Activated T-cell treated with anti-CD3 and anti-CD28 coated beads for 24 hours (primary cell): ENCODE results near the gene BAHCC1.

Source experiments
- DNase-seq: peaks from one replicate; pipeline ENCODE4 v3.0.0-alpha.2; 2020; ENCODE audit warnings: low read depth

BAHCC1 gene

DNA sequence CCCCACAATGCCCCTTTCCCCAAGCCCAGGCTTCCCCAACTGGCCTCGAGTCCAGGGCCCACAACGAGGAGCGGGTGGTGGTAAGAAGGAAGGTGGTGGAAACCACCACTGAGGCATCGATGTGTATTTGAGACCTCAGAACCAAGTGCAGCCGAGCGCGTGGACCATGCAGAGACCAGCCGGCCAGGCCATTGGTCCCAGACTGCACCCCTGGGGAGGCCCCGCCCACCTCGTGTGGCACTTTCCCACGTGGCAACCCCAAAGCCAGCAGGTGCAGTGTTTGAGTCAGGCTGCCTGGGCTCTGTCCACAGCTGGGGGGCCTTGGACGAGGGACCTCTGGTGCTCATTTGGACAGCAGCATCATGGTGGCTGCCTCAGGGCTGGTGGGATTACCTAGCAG, 28.1 kb upstream of the BAHCC1 start:
- DNase-seq, result no peak

DNA sequence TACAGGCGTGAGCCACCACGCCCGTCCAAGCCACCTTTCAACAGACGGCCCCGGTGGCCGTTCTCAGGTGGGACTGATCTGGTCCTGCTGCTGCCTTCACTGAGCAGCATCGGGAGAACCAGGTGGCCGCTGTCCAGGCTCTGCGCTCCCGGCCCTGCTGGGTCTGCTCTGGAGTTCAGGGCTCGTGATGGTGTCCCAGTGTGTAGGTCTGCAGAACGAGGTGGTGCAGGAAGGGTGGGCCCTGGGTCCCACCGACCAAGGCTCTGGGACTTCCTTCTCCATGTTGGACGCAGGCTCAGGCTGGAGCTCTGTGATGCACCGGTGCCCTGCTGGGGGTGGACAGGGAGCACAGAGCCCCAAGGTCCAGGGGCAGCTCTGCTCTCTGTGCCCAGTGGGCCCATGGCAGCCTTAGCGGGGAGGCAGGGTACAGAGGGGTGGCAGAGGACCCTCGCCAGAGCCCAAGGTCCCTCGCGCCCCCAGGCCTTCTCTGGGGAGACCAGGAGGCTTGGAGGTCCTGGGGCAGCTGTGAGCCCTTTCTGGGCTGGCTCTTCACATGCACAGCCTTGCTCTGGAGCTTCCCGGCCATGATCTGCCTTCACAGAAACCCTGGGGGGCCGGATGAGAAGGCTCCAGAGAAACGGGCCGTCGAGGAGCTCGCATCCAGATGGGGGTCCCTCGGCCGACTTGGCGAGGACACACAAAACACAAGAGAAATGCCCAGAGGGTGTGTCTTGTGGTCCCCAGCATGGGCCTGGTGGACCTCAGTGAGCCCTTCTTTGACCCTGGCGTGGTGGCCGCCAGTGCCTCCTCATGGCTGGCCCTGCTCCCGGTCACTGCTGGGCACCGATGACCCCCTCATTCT, 26.9 kb upstream of the BAHCC1 start:
- no peak for DNase-seq

DNA sequence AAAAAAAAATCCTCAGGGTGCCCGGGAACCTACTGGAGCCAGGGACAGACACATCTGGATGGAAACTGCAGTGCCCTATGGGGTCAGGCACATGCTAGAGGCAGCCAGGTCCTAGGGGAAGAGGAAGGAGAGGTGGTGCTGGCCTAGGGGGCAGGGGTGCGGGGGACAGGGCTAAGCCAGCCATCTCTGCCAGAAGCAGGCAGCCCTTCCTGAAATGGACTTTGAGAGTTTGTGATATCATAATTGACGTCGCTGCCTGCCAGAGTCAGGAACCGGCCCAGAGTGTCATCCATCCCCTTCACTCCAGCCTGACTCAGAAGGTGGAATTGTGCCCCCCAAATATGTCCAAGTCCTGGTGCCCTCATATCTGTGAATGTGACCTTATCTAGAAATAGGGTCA, 25.0 kb upstream of the BAHCC1 start:
- DNase-seq, result no peak

DNA sequence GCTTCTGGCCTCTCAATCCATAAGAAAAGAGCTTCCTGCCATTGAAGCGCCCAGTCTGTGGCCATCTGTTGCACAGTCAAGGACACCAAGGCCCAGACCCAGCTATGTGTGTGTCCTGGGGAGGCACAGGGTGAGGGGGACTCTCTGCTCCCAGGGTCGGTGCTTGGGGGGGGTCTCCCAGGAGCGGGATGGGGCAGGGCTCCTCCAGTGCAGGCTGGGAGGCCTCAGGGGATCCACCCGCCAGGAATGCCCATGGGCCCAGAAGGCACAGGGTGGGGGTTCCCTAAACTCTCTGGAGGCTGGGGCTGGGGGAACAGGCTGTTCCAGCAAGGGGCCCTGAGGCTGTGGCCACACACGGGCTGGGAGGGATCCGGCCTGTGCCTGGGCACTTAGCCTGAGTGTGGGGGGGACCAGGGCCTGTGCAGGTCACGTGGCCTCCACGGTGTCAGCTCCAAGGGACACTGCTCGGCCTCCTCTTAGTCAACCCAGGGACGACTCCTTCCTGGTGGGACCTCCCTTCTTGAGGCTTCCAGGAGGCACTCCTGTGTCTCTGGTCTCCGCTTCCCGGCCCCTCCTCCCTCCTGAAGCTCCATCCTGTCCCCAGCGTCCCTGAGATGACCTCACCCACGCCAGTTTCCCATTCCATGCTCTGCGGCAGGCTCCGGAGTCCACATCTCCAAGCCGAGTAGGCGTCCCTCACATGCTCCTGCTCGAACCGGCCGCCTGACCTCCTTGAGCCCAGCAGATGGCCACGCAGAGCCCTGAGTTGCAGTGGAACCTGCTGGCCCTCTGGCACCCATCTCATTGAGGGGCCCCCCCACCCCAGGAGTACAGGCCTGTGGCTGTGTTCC, 23.1 kb upstream of the BAHCC1 start:
- DNase-seq, result no peak

DNA sequence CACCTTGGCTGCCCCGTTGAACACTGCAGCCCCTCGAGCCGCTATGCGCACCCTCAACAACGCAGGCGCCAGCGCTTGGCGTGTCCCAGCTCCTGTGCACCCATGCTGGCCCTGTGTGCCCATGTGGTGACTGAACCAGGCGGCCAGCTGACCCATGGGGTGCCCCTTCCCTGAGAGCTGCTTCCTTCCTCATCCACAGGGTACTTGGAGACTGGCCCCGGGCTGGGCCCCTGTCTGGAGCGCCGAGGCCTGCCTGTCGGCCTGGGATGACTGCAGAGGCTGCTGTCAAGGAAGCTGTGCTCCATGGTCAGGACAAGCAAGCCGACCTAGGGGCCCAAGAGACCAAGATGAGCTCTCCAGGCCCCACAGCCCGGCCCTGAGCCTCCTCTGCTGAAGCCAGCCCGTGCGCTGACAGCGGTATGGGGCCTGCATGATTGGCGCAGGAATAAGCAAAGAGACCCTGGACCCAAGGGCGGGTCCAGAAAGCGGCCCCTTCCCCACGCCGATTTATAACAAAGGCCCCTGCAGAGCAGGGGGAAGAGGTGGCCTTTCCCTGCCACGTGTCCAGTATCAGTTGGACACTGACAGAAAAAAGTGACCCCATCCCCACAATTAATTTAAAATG, 21.6 kb upstream of the BAHCC1 start:
- no peak for DNase-seq

DNA sequence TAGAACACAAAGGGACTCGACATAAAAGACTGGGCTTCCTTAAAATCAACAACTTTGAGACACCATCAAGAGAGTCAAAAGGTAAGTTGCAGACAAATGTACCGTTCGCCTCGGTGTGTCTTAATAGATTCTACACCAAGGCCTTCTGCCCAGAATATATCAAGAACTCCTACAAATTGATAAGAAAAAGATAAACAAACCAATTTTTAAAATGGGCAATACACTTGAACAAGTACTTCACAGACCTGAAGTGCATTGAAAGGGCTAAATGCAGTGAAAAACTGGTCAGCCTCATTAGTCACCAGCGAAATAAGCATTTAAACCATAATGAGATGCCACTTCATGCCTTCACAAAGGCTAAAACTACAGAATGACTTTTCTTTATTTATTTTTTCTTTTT, 20.4 kb upstream of the BAHCC1 start:
- no peak for DNase-seq

DNA sequence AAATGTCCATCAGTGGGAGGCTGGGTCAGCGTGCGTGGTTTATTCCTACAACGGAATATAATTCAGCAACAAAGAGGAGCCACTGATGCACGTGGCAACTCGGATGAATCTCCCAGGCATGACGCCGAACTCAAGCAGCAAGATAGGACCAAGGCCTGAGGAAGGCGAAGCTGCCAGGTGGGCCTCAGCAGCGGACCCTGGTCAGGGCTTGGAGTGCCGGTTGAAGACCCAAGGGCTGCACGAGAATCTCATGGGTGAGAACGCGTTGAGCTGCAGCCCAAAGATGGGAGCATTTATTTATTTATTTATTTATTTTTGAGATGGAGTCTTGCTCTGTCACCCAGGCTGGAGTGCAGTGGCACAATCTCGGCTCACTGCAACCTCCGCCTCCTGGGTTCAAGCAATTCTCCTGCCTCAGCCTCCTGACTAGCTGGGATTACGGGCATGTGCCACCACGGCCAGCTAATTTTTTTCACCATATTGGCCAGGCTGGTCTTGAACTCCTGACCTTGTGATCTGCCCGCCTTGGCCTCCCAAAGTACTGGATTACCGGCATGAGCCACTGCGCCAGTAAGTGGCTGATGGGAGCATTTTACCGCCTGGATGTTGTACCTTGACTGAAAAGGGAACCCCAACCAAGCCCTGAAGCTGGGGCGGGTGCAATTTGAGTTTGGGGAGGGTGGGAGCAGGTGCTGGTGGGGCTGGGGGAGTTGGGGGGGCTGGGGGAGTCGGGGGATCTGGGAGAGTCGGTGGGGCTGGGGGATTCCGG, 18.1 kb upstream of the BAHCC1 start:
- DNase-seq, result no peak

DNA sequence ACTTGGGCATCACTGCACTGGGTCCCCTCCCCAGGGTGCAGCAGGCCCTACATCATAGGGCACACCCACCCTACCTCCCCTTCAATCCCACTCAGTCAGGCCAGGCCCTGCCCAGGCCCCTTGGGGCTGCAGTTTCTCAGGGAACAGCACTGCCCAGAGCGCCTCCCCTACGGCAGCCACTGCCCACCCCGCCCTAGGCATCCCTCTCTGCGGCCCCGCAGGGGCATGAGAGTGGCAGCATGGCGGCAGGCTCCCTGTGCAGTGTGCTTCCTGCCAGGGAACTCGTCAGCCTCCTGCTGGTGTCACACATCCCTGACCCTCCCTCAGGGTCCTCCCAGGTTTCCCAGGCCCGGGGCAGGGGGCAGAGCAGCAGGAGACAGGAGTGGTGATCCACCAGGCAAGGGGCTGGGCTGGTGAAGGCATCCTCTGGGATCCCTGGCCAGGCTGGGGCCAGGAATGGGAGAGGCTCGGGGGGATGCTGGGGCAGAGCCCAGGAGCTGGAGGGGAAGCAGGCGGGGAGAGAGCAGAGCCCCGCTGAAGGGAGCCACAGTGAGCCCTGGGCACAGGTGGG, 16.2 kb upstream of the BAHCC1 start:
- no peak for DNase-seq

DNA sequence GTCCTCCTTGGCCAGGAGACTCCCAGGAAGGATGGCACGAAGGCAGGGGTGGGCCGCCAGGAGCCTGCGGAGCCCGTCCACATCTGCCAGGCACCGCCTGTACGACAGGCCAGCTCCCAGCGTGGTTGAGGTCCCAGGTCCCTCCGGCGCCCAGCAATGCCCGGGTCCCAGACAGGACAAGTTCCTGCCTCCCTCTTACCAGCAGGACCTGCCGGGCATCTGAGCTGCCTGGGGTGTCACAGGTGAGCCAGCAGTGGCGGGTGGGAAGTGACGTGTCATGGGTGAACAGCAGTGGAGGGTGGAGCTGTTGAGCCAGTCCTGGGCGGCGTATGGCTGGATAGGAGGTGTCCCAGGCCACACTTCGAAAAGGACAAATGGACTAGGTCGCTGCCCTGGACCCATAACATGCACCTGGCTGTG, 15.7 kb upstream of the BAHCC1 start:
- DNase-seq, result no peak

DNA sequence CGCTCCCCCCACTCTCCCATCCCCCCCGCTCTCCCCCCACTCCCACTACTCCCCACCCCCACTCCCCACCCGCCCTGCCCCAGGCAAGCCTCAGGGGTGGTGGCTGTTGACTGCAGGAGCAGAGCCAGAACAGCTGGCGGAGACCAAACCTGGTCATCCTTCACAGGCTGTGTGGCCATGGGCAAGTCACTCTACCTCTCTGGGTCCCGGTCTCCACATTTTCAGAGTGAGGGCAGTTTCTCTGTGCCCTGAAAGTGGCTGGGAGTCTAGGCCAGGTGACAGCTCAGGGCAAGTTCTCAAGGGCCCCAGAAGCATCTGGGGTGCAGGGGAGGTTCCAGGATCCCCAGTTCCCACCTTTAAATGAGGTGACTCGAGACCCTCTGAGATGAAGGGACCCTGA, 15.1 kb upstream of the BAHCC1 start:
- DNase-seq, result no peak

DNA sequence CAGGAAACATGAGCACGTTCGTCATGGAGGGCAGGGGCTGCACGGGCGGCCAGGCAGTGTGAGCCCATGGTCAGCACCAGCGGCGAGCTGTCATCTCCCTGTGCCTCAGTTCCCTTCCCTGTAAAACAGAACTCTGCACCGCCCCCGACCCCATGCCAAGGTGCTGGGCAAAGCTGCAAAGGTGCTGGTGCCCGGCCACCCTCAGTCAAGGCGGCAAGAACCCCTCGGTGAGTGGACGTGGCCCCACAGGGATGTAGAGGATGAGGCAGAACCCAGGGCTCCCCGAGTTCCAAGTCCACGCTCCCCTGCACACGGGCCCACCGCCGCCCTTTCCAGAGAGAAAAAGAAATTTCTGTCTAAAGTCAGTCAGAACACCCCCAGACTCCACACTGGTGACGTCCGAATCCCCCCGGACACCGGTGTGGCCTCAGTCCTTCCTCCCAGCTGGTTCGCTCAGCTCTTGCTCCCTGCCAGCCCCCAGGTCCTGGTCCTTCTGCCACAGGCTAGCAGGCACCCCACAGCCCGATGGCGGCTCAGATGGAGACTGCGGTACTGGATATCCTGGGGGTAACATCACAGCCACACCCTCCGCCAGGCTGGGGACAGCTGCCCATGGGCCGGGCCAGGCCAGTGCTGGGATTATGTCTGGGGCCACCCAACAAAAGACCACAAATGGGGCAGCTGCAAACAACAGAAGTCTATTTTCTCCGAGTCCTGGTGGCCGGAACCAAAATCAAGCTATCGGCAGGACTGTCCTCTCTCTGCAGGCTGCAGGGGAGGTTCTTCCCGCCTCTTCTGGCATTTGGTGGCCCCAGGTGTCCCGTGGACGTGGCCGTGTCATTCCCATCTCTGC, 14.4 kb upstream of the BAHCC1 start:
- DNase-seq, result no peak

DNA sequence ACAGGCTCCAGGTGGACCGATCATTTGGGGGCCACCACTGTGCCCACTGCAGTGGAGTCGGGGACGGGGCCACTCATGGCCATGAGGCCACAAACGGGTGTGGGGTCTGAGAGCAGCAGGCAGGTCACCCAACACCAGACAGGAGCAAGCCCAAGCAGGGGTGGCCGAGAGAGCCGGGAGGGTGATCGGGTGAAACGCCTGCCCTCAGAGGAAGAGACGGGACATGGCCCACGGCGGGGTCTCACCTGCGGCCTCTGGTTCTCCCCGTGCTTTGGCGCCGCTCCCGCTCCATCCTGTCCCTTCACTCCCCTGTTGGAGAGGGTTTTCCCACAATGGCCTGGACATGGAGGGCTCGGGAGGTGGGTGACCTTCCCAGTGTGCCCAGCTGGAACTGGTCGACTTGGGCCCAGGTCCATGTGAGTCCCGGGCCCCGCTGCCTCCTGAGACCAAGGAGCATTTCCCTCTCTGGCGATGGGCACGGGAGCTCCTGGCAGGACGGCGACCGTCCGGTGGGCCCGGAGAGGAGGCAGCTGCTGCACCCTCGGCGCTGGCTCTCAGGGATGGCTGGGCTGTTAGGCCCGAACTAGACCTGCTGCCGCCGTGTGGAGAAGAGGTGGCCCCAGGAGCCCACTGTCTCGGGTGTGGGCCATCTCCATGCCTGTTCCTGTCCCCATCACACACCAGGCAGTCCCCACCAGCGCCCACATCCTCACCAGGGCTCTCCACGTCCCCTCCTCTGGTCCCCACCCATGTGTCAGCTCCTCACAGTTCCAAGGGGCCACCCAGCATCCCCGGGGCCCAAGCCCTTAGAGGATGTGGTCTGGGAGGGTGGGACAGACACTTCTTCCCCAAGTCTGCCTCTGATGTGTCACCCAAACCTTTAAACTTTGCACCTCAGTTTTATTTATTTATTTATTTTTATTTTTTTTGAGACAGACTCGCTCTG, 13.4 kb upstream of the BAHCC1 start:
- no peak for DNase-seq

DNA sequence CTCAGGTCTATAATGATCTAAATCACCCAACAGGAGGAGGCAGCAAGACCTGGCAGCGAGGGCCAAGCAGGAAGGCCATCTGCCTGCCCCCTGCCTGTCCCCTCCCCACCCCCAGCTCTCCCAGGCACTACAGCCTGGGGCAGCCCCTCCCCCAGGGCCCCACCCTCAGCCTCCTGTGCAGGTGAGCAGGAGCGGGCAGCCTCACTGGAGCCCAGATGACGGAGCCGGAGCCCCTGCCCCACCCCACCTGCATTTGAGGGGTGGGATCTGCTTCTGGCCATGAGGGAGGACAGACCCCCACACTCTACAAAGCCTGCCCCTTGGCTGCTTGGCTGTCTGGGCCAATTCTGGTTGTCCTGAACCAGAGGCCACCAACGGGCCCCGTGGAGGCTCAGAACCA, 12.4 kb upstream of the BAHCC1 start:
- no peak for DNase-seq

DNA sequence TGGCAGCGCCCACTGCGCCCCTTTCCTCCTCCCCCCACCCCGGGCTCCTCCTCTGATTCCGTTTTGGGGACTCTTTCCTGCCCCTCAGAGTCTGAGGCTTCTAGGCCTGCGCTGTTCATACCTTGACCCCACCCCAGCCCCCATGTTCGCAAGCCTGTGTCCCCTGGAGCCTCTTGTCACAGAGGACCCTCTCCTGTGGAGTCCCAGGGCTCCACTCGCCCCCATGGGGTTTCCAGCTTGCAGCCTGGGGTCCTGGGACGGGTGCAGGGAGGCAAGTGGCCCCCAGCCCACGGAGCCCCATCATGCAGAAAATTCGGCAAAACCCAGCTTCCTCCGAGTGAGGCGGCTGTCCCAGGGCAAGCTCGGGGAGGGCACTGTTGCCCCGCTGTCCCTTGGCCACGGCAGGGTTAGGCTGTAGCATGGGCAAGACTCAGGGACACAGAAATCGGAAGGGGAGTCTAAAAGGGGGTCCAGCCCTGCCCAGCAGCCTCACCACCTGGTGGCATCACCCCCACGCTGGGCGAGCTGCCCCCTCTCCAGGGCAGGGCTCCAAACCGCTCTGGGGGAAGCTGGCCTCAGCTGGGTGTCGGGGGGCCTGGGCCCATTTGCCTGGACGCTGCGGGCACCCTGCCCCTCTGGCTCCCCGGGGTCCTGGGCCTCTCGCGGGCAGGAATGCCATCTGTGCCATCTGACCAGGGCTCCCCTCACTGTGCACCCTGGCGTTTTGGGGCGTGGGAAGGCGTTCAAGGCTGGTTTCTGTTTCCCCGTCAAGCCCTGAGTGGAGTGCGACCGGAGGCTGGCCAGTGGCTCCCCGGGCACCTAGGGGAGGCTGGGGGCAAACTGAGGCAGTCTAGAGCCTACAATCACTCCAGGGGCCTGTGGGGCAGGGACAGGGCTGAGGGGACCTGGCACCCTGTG, 11.5 kb upstream of the BAHCC1 start:
- no peak for DNase-seq

DNA sequence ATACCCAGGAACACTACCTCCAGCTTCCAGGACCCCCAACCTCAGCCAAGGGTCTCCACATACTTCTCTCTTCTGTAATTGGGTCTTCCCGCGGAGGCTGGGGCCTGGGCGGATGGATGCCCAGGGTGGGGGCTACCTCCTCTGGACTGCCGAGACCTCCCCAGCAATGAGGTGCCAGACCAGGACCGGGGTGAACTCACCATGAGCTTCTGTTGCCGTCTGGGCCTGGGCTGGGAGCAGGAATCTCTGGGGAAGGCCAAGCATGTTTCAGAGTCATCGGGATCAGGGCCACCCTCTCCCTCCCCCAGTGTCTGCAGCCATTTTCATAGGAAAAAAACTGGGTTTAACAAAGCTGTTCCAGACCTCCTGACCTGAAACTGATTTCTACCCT, 10.3 kb upstream of the BAHCC1 start:
- no peak for DNase-seq

DNA sequence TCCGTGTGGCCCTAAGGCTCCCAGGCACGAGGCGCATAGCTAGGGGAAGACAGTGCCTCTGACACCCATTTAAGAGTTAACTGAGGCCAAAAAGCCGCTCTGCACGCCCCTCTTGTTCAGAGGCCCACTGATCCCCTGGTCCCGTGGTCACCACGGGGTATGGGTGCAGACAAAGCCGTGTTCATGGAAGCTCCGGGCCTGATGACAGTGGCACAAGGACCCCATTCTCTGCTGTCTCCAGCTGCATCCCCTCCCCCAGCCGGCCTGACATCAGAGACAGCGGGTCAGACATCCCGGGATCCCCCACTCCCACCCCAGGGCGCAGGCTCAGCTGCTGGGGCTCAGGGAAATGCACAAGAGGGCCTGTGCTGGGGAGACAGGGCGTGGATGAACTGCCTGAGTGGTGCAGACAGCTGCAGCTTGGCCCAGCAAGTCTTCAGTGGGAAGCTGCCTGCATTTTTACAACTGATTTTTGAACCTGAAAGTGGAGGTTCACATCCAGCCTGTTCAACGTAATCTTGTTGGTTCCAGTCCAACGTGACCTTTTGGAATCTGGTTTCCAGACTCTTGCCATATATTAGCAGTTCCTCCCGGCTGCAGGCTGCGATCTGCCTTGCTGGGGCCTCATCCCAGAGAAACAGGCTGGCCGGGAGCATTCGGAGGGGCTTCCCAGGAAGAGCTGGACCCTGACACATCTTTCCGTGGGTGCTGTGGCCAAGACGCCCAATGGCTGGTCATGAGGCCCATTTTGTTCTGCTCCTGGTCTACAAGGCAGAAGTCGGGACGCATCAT, 9.7 kb upstream of the BAHCC1 start:
- DNase-seq, result no peak

DNA sequence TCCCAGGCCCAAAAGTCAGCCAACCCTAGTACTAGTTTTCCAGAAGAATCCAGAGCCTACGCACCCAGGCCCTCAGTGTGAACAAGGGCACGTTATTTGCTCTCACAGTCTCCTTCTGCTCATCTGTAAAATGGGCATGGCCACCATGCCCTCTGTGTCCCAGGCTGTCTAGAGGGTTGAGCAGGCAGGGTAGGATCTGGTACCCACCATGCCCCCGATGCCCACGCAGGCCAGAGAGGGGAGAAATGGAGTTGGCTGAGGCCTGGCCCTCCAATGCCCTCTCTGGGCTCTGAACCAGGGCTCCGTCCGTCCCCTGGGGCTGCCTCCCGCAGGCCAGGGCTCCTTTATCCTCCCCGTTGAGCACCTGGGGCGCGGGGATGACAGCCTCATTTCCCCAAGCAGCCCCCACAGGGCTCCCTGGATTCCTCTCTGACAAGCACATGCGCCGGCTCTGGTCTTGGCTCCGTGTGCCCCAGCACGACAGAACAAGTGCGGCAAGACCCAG, 9.1 kb upstream of the BAHCC1 start:
- no peak for DNase-seq
